Thoracic aorta (tissue), 2 donors: ENCODE measurements around the gene PHF5A. TPM values are rescaled to one million over a fixed set of nuclear protein-coding genes. Genes with fewer than 3 reads are reported as not detected.
A peak's percentile ranks its signal among the peaks of the same experiment; 100 is the strongest.
"Not testable (repeated sequence)": the region's sequence is repeated elsewhere in the genome, so short reads cannot be mapped to it uniquely, and the experiment has no call there.

Experiments
- ATAC-seq: fragments of 150-250 bp; one replicate; pipeline ENCODE4 v1.8.0; 2017; ENCODE audit warnings: low read depth; ENCODE audit not compliant: insufficient number of reproducible peaks, low FRiP score
- DNase-seq: peaks from one replicate; pipeline ENCODE4 v3.0.0-alpha.2; 2020; ENCODE audit warnings: low spot score
- H3K27ac ChIP-seq, 2 donors: fragments of 200-600 bp; sonication (generic); 1 replicate in 1 of 2; 2 replicates in 1 of 2; pipeline ENCODE4 v1.5.1; 2016; ENCODE audit warnings: mild to moderate bottlenecking in 2 of 2, moderate library complexity in 2 of 2
- H3K27me3 ChIP-seq: fragments of 200-600 bp; sonication (generic); replicated peaks from 2 replicates; pipeline ENCODE4 v1.6.0; 2016; ENCODE audit warnings: mild to moderate bottlenecking; ENCODE audit not compliant: insufficient read depth
- H3K36me3 ChIP-seq: fragments of 200-600 bp; sonication (generic); one replicate; pipeline ENCODE4 v1.5.1; 2016
- H3K4me1 ChIP-seq, 2 donors: fragments of 200-600 bp; sonication (generic); 1 replicate in 1 of 2; 2 replicates in 1 of 2; pipeline versions ENCODE4 v1.5.1 to v1.6.0; 2016; ENCODE audit warnings: low read depth in 2 of 2, mild to moderate bottlenecking in 1 of 2; ENCODE audit not compliant: control insufficient read depth in 1 of 2
- H3K4me3 ChIP-seq: fragments of 200-600 bp; sonication (generic); 2 replicates; pipeline ENCODE4 v1.5.1; 2016; ENCODE audit warnings: mild to moderate bottlenecking
- H3K9me3 ChIP-seq: fragments of 200-600 bp; sonication (generic); 2 replicates; pipeline ENCODE4 v1.5.1; 2016
- total RNA-seq, 2 donors: library from RNA; depleted of rRNA; stranded (reverse); fragments of >200 nt; gene quantifications; one replicate each; pipeline versions ENCODE4 v1.1.0 to v1.2.3, GENCODE V29; 2016
- TF ChIP-seq, protein P1 (sequence below): fragments of 200-600 bp; sonication (generic); IDR thresholded peaks from one replicate; pipeline ENCODE4 v1.5.1; 2019; ENCODE audit warnings: antibody characterized with exemption

The PHF5A gene
- total RNA-seq, 2 donors from 2014 or later: 13.8 to 28.7 TPM

DNA sequence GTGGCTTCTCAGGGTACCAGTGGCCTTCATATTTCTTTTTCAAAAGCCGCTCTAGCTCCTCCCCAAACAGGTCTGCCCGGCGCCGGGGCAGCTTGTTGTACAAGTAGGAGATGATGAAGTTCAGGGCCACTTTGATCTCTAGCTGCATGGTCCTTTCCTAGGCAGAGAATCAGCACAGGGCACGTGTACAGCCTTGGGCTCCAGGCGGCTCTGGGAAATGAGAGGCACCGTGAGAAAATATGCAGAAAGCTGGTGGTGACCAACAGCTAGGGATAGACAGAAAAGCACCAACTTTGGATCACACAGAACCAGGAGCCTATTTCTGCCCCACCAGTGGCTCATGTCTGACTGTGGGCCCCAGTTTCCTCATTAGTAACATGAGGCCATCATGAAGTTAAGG is 31.3 kb downstream of the PHF5A start:
- H3K36me3 ChIP-seq: peaks cover 62% of the 10 kb centered on the region
- TF ChIP-seq, protein P1, sequence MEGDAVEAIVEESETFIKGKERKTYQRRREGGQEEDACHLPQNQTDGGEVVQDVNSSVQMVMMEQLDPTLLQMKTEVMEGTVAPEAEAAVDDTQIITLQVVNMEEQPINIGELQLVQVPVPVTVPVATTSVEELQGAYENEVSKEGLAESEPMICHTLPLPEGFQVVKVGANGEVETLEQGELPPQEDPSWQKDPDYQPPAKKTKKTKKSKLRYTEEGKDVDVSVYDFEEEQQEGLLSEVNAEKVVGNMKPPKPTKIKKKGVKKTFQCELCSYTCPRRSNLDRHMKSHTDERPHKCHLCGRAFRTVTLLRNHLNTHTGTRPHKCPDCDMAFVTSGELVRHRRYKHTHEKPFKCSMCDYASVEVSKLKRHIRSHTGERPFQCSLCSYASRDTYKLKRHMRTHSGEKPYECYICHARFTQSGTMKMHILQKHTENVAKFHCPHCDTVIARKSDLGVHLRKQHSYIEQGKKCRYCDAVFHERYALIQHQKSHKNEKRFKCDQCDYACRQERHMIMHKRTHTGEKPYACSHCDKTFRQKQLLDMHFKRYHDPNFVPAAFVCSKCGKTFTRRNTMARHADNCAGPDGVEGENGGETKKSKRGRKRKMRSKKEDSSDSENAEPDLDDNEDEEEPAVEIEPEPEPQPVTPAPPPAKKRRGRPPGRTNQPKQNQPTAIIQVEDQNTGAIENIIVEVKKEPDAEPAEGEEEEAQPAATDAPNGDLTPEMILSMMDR: no peak
- H3K27ac ChIP-seq: no peak overlapping the region
- DNase-seq (no peak), ATAC-seq (no peak)
- peaks cover 16 to 75% of the 10 kb centered on the region in 2 donors for H3K4me1 ChIP-seq
- no peaks in the 10 kb centered on the region for H3K27me3 ChIP-seq
- H3K9me3 ChIP-seq: no peaks in the 10 kb centered on the region
- H3K4me3 ChIP-seq: no peak overlapping the region

DNA sequence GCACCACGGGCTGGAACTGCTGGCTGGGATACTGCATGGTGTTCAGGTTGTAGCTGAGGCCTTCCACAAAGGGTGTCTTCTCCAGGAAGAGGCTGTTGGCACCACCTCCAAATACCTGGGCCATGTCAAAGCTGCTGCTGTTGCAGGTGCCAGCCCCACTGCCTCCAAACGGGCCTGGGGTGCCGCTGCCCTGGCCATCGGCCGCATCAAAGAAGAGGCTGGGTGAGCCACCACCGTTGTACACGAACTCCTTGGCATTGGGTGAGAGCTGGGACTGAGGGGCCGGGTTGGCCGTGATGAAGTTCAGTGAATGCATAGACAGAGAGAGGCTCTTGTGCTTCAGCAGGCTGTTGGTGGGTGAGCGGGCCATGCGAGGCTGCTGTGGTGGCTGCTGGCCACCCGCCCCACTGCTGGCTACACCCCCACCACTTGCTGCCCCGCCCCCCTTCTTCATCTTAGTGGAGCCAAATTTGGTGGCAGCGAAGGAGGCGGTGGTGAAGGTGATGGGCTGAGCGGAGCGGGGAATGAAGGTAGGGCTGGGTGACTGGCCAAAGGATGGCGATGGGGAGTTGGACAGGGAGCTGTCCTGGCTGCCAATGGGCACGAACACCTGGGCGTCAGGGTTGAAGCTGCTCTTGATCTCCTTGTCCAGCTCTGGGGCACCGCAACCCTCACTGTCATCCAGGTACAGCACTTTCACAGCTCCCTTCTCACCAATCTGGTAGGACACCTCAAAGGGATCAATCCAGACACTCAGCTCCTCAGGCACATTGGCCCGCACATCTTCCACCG is 32.0 kb downstream of the PHF5A start:
- DNase-seq (no peak), ATAC-seq (no peak)
- H3K4me3 ChIP-seq: no peak overlapping the region
- no peak overlapping the region for H3K27ac ChIP-seq
- peaks cover 16 to 68% of the 10 kb centered on the region in 2 donors for H3K4me1 ChIP-seq
- TF ChIP-seq, protein P1: no peak
- peaks cover 61% of the 10 kb centered on the region for H3K36me3 ChIP-seq
- no peaks in the 10 kb centered on the region for H3K9me3 ChIP-seq
- H3K27me3 ChIP-seq: no peaks in the 10 kb centered on the region

DNA sequence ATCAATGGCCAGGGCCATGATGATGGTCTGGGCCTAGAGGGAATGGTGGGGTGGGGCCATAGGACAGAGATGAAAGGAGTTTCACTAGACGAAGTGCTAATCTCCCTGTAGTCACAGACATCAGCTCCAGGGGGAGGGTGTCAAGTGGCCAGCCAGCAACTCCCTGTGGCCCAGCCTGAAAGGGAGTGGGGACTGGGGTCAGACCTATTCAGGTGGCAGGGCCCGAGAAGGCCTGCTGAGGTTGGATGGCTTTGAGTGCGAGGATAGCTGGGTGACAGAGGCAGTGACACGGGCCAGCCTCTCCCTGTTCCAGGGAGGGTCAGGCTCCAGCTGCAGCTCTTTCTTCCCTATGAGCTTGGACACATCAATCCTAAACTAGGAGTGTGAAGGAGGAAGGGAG is 32.9 kb downstream of the PHF5A start:
- no peaks in the 10 kb centered on the region for H3K9me3 ChIP-seq
- peaks cover 16 to 59% of the 10 kb centered on the region in 2 donors for H3K4me1 ChIP-seq
- H3K27ac ChIP-seq: no peak overlapping the region
- H3K36me3 ChIP-seq: peaks cover 51% of the 10 kb centered on the region
- H3K4me3 ChIP-seq: no peak overlapping the region
- no peak for DNase-seq
- H3K27me3 ChIP-seq: no peaks in the 10 kb centered on the region
- TF ChIP-seq, protein P1: no peak
- ATAC-seq: no peak

DNA sequence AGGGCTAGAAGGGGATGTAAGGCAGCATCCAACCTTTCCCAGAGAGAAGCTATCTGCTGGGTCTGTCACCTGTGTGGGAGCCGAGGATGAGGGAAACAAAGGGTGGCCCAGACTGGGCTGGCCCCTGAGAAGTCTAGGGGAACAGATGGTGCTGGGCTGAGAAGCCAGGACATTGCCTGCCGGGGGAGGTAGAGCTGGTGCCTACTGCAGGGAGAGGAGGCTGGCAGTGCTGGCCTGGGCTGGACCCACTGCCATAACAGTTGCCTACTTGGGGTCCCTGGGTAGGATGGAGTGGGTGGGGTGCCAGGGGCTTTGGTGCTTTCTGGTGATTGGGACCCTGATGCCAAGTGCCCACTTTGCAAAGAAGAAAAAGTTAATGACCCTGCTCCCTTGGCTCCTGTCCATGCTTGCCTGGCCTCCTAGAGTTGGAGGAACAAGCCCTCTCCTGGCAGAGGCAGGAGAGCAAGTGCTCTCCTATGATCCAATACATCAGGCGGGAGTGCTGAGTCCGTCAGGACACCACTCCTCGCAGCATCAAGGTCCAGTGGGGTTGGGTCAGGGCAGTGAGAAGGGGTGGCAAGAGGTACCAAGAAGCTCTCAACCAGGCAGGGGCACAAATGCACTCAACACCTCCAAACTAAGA is 34.0 kb downstream of the PHF5A start:
- H3K36me3 ChIP-seq: peaks cover 49% of the 10 kb centered on the region
- not testable (repeated sequence) for H3K27me3 ChIP-seq, H3K9me3 ChIP-seq, ATAC-seq, DNase-seq, H3K4me3 ChIP-seq
- peak overlapping the region; percentile 5 for H3K27ac ChIP-seq
- peaks cover 16 to 49% of the 10 kb centered on the region in 2 donors for H3K4me1 ChIP-seq

DNA sequence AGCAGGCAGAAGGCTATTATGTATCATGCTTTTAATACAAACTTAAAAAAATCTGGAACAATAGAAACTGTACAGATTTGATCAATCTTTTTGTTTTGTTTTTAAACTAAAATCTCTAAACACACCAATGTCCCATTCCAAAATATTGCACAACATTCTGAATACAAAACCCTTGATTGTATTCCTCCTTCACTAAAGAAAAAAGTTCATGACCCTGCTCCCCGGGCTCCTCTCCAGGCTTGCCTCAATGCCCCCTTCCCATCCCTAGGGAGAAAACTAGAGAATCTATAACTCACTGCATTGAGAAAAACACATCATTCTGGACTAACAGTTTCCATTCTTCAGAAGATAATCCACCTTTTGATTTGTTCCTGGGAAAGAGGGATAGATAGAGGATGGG is 35.0 kb downstream of the PHF5A start:
- H3K27ac ChIP-seq, ATAC-seq, DNase-seq, H3K4me3 ChIP-seq, H3K27me3 ChIP-seq, H3K9me3 ChIP-seq: not testable (repeated sequence)
- H3K36me3 ChIP-seq: peaks cover 49% of the 10 kb centered on the region
- peaks cover 10 to 39% of the 10 kb centered on the region in 2 donors for H3K4me1 ChIP-seq

DNA sequence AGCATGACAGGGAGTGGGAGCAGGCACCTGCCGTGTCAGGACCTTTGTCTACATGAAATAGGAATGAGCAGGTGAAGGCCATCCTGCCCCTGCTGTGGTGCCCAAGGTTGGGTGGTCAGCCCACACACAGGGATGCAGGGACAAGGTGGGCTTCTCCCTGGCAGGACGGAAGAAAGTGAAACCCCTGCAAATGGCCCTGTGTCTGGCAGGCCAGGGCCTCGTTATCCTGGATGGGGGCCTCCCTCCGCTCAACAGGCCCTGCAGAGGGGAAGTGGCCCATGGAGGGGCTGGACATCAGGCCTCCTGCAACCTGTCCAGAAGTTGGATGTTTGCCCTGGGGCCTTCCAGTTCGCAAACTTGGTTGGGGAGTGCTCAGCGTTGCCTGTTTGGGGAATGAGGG is 36.8 kb downstream of the PHF5A start:
- H3K9me3 ChIP-seq: no peaks in the 10 kb centered on the region
- H3K4me1 ChIP-seq: peaks cover 10 to 30% of the 10 kb centered on the region in 2 donors
- TF ChIP-seq, protein P1: no peak
- H3K27me3 ChIP-seq: no peaks in the 10 kb centered on the region
- H3K4me3 ChIP-seq: no peak overlapping the region
- no peak for ATAC-seq
- H3K27ac ChIP-seq: no peak overlapping the region
- peaks cover 36% of the 10 kb centered on the region for H3K36me3 ChIP-seq
- no peak for DNase-seq
